Activated T-helper 2 cell treated with anti-CD3 and anti-CD28 coated beads, Interferon-gamma antibody, Interleukin-2, Interleukin-4, amounts not matched to agents 10 μg/mL and 5 μg/mL and 100 μg/mL, durations not matched to agents 14 hours and 24 hours and 36 hours (primary cell): ENCODE measurements around the gene FBLN2. TPM values are rescaled to one million over a fixed set of nuclear protein-coding genes. Genes with fewer than 3 reads are reported as not detected.

Experiments
- DNase-seq: peaks from one replicate; pipeline ENCODE4 v3.0.0; 2021; ENCODE audit warnings: low spot score
- H3K27ac Mint-ChIP-seq: one replicate; pipeline ENCODE4 v1.8.0; 2021; ENCODE audit warnings: mixed read lengths
- H3K27me3 Mint-ChIP-seq: one replicate; pipeline ENCODE4 v1.8.0; 2021; ENCODE audit warnings: low read depth, mixed read lengths
- H3K36me3 Mint-ChIP-seq: one replicate; pipeline ENCODE4 v1.8.0; 2021; ENCODE audit warnings: low read depth, mixed read lengths
- H3K4me1 Mint-ChIP-seq: one replicate; pipeline ENCODE4 v1.8.0; 2021; ENCODE audit warnings: low read depth, mixed read lengths
- H3K4me3 Mint-ChIP-seq: one replicate; pipeline ENCODE4 v1.8.0; 2021; ENCODE audit warnings: low read depth, mild to moderate bottlenecking, moderate library complexity, mixed read lengths
- H3K9me3 Mint-ChIP-seq: one replicate; pipeline ENCODE4 v1.8.0; 2021; ENCODE audit warnings: mixed read lengths
- intact Hi-C: fragments of 100-400 bp; cut with micrococcal nuclease; formaldehyde crosslinking; loops from one replicate; pipeline ENCODE4 v1.15.1; 2023
- total RNA-seq: library from RNA; stranded (reverse); gene quantifications from 2 replicates; pipeline ENCODE4 v1.2.3, GENCODE V29; 2022

FBLN2 gene
- total RNA-seq, 1 donor from 2014 or later: not detected

GRCh38 chr3:13571831-13572750 is 23.2 kb downstream of the FBLN2 start:
- Mint-ChIP-seq H3K27me3 (no peaks in the 10 kb centered on the region), H3K4me3 (no peak overlapping the region), H3K27ac (no peak overlapping the region), H3K9me3 (no peaks in the 10 kb centered on the region), H3K36me3 (no peaks in the 10 kb centered on the region), H3K4me1 (no peaks in the 10 kb centered on the region)
- intact Hi-C loops: no loop called here
- DNase-seq: no peak

GRCh38 chr3:13572926-13573623 is 24.1 kb downstream of the FBLN2 start:
- intact Hi-C loops: no loop called here
- Mint-ChIP-seq H3K36me3 (no peaks in the 10 kb centered on the region), H3K4me1 (no peaks in the 10 kb centered on the region), H3K4me3 (no peak overlapping the region), H3K27me3 (no peaks in the 10 kb centered on the region), H3K27ac (no peak overlapping the region), H3K9me3 (no peaks in the 10 kb centered on the region)
- DNase-seq: no peak

GRCh38 chr3:13574083-13574797 is 25.3 kb downstream of the FBLN2 start:
- intact Hi-C loops: no loop called here
- Mint-ChIP-seq H3K9me3 (no peaks in the 10 kb centered on the region), H3K4me1 (no peaks in the 10 kb centered on the region), H3K27ac (no peak overlapping the region), H3K36me3 (no peaks in the 10 kb centered on the region), H3K4me3 (no peak overlapping the region), H3K27me3 (no peaks in the 10 kb centered on the region)
- no peak for DNase-seq

GRCh38 chr3:13574798-13575451 is 26.0 kb downstream of the FBLN2 start:
- no peak for DNase-seq
- Mint-ChIP-seq H3K4me3 (no peak overlapping the region), H3K9me3 (no peaks in the 10 kb centered on the region), H3K36me3 (no peaks in the 10 kb centered on the region), H3K4me1 (no peaks in the 10 kb centered on the region), H3K27ac (no peak overlapping the region), H3K27me3 (no peaks in the 10 kb centered on the region)
- intact Hi-C loops: no loop called here

- Mint-ChIP-seq H3K9me3 (no peaks in the 10 kb centered on the region), H3K36me3 (no peaks in the 10 kb centered on the region), H3K4me1 (no peaks in the 10 kb centered on the region), H3K27me3 (no peaks in the 10 kb centered on the region), H3K4me3 (no peak overlapping the region), H3K27ac (no peak overlapping the region)
- intact Hi-C loops: no loop called here
- no peak for DNase-seq
These were observed 26.6 kb downstream of the FBLN2 start for GRCh38 chr3:13575459-13576061.

- H3K4me1 Mint-ChIP-seq: no peaks in the 10 kb centered on the region
These were observed 28.5 kb downstream of the FBLN2 start for GRCh38 chr3:13577181-13578121.

GRCh38 chr3:13578251-13578650 is 29.3 kb downstream of the FBLN2 start:
- no peak for DNase-seq
- Mint-ChIP-seq H3K9me3 (no peaks in the 10 kb centered on the region), H3K4me3 (no peak overlapping the region), H3K27me3 (no peaks in the 10 kb centered on the region), H3K4me1 (no peaks in the 10 kb centered on the region), H3K36me3 (no peaks in the 10 kb centered on the region), H3K27ac (no peak overlapping the region)
- intact Hi-C loops: no loop called here

More at GRCh38 chr3:13577181-13578121, 28.5 kb downstream of the FBLN2 start:
- Mint-ChIP-seq H3K36me3 (no peaks in the 10 kb centered on the region), H3K27me3 (no peaks in the 10 kb centered on the region), H3K9me3 (no peaks in the 10 kb centered on the region), H3K27ac (no peak overlapping the region), H3K4me3 (no peak overlapping the region)
- no peak for DNase-seq
- intact Hi-C loops: no loop called here

GRCh38 chr3:13579063-13579462 is 30.1 kb downstream of the FBLN2 start:
- Mint-ChIP-seq H3K27me3 (no peaks in the 10 kb centered on the region), H3K27ac (no peak overlapping the region), H3K9me3 (no peaks in the 10 kb centered on the region), H3K36me3 (no peaks in the 10 kb centered on the region), H3K4me3 (no peak overlapping the region), H3K4me1 (no peaks in the 10 kb centered on the region)
- intact Hi-C loops: no loop called here
- no peak for DNase-seq

- no peaks in the 10 kb centered on the region for H3K9me3 Mint-ChIP-seq
- no peak overlapping the region for H3K4me3 Mint-ChIP-seq
- no peak overlapping the region for H3K27ac Mint-ChIP-seq
- H3K36me3 Mint-ChIP-seq: no peaks in the 10 kb centered on the region
- intact Hi-C loops: no loop called here
- H3K27me3 Mint-ChIP-seq: no peaks in the 10 kb centered on the region
- DNase-seq: no peak
- no peaks in the 10 kb centered on the region for H3K4me1 Mint-ChIP-seq
These were observed 31.5 kb downstream of the FBLN2 start for GRCh38 chr3:13580256-13581023.

GRCh38 chr3:13581485-13582365 is 32.8 kb downstream of the FBLN2 start:
- Mint-ChIP-seq H3K4me1 (no peaks in the 10 kb centered on the region), H3K36me3 (no peaks in the 10 kb centered on the region), H3K27me3 (no peaks in the 10 kb centered on the region), H3K9me3 (no peaks in the 10 kb centered on the region), H3K27ac (no peak overlapping the region), H3K4me3 (no peak overlapping the region)
- intact Hi-C loops: no loop called here
- DNase-seq: no peak
